Measurements from ENCODE around the gene PIEZO2.

DNA sequence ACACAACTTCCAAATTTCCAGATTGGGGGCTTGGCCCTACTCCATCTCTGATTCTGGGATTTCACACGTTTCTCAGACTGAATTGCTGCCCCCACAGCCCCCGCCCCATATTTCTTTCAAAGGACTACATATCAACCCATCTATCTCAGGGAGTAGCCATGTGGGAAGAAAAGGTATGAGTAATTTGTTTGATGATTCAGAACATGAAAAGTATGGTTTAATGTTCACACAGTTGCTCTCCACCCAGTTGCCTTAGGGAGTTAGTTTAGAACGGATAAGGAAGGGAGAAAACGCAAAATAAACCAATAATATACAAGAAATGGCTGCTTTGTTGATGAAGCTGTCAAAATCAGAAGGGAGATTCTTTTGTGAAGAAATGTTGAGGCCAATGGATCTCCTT is 145.1 kb downstream of the PIEZO2 start:
- TF ChIP-seq, protein P1, sequence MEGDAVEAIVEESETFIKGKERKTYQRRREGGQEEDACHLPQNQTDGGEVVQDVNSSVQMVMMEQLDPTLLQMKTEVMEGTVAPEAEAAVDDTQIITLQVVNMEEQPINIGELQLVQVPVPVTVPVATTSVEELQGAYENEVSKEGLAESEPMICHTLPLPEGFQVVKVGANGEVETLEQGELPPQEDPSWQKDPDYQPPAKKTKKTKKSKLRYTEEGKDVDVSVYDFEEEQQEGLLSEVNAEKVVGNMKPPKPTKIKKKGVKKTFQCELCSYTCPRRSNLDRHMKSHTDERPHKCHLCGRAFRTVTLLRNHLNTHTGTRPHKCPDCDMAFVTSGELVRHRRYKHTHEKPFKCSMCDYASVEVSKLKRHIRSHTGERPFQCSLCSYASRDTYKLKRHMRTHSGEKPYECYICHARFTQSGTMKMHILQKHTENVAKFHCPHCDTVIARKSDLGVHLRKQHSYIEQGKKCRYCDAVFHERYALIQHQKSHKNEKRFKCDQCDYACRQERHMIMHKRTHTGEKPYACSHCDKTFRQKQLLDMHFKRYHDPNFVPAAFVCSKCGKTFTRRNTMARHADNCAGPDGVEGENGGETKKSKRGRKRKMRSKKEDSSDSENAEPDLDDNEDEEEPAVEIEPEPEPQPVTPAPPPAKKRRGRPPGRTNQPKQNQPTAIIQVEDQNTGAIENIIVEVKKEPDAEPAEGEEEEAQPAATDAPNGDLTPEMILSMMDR (optimal IDR thresholded peaks at IDR 0.05 in 1 of 3, IDR thresholded peaks at IDR 0.05 in 1 of 3, conservative IDR thresholded peaks at IDR 0.05 in 1 of 3; ENCODE audit: extremely low read depth in 1 of 3, insufficient read depth in 2 of 3, low read length in 3 of 3): no peak
- TF ChIP-seq EZH2 (IDR thresholded peaks at IDR 0.05; ENCODE audit: low read length): no peak

Measured in keratinocyte (primary cell).